ENCODE data around the gene MAPK8. TPM values are rescaled to one million over a fixed set of nuclear protein-coding genes. Genes with fewer than 3 reads are reported as not detected.
A peak's percentile ranks its signal among the peaks of the same experiment; 100 is the strongest.

The MAPK8 gene
- total and polyA plus RNA-seq, 9 of the 15 experiments (the other 6 are each of a cell fraction or from before 2014, with no cell fraction given): 6.4 to 159 (median 71.0) TPM

DNA sequence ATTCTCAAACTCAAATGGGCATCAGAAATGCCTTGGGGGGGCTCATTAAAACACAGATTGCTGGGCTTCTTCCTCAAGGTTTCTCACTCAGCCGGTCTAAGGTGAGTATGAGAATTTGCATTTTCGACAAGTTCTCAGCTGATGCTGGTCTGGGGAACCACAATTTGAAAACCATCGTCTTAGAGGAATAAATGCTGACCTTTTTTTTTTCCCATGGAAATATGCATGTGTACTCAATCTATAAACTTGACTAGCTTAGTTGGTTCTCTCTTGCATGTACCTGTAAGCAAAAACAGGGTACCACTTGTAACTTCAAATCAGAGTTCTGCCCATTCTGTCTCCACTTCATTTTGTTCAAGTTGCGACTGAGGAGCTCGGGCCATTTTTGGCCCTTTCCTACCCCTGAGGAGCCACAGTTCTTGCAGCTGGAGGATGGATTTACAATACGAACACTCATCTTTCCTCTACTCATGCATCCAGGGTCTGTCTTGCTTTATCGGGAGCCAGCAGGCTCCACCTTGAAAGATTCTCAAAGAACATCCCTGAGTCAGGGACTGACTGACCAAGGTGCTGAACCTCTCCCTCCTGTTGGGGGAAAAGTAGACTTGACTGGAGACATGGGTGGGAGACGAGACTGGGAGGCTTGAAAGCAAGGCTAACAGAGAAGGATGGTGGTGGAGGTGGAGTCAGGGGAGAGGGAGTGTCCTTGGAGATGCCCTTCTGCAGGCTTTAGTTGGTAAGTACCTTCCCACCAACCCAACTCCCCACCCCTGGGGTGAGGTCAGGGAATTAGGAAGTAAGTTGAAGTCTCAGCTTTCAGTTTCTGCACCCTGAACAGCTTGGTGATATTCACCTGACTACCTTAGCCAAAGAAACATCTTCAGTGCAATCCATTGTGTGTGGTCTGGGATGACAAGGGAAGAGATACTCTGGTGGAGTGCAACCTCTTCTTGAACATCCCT, 3.7 kb upstream of the MAPK8 start:
- Histone ChIP-seq H4K20me1 (replicated peaks; ENCODE audit: control insufficient read depth, insufficient read depth, low read length) (peaks cover 7% of the 10 kb centered on the region; the same call in 1 of the 2 replicates), H3K27ac (ENCODE audit: extremely low read depth, low read depth, low read length) (no peak overlapping the region), H2AFZ (ENCODE audit: low read depth, low read length) (no peak overlapping the region), H3K36me3 (ENCODE audit: control insufficient read depth, insufficient read depth, low read length) (no peaks in the 10 kb centered on the region), H3K9ac (ENCODE audit: insufficient read depth in 1 of 2, low read depth in 2 of 2, low read length in 2 of 2) (no peak overlapping the region), H3K9me1 (ENCODE audit: control insufficient read depth, insufficient read depth, low read length) (no peaks in the 10 kb centered on the region), H3K27me3 (ENCODE audit: control insufficient read depth in 2 of 2, insufficient read depth in 2 of 2, low read length in 2 of 2) (no peaks in the 10 kb centered on the region; a peak in 1 of 5 replicates), H3K4me3 (no peak overlapping the region), H3K4me1 (replicated peaks in 1 of 2; ENCODE audit: control insufficient read depth in 2 of 2, insufficient read depth in 2 of 2, low read length in 2 of 2) (peaks cover 9 to 10% of the 10 kb centered on the region in 2 experiments), H3K4me2 (ENCODE audit: insufficient read depth, low read length) (no peak overlapping the region), H3K9me3 (replicated peaks; ENCODE audit: control insufficient read depth, insufficient read depth, low read depth, low read length) (peaks cover 4% of the 10 kb centered on the region; the same call in 1 of the 2 replicates), H3K79me2 (ENCODE audit: control insufficient read depth, insufficient read depth, low read length) (peaks cover 10% of the 10 kb centered on the region)
- in situ Hi-C loops (cut with MboI) (no loop called here), intact Hi-C loops (cut with micrococcal nuclease) (no loop called here)
- no peak for FAIRE-seq
- BruUV-seq (replicated peaks): no TSS peak
- ChIA-PET CTCF (ENCODE audit: low intra/inter-chr PET ratio) (no interaction called here), POLR2A (interaction anchor here (1.2 kb wide), 1 partner anchor 220 kb away, joined by 3 read pairs; no protein-coding TSS in a partner anchor)
- DNase-seq (ENCODE audit: extremely low read depth in 1 of 4, low spot score in 3 of 4): no peak
- no peak for ATAC-seq
- WGBS (ENCODE audit: insufficient coverage, low coverage, missing lambda C conversion rate): 37% methylated on average over 8 of the region's 8 CpGs
- TF ChIP-seq MAFG (tag; conservative IDR thresholded peaks at IDR 0.05): peak; percentile 56
- TF ChIP-seq, protein P1, sequence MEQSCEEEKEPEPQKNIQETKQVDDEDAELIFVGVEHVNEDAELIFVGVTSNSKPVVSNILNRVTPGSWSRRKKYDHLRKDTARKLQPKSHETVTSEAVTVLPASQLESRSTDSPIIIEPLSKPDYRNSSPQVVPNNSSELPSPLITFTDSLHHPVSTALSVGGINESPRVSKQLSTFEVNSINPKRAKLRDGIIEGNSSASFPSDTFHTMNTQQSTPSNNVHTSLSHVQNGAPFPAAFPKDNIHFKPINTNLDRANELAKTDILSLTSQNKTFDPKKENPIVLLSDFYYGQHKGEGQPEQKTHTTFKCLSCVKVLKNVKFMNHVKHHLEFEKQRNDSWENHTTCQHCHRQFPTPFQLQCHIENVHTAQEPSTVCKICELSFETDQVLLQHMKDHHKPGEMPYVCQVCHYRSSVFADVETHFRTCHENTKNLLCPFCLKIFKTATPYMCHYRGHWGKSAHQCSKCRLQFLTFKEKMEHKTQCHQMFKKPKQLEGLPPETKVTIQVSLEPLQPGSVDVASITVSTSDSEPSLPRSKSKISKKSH (CRISPR knock-in tag; IDR thresholded peaks at IDR 0.05): no peak
- TF ChIP-seq STAG1 (CRISPR knock-in tag; IDR thresholded peaks at IDR 0.05; ENCODE audit: borderline replicate concordance): no peak
- TF ChIP-seq NR2C1 (IDR thresholded peaks at IDR 0.05): no peak
- no peak for TF ChIP-seq NR2C1 (tag; IDR thresholded peaks at IDR 0.05)
- peak; percentile 43; the same call in 1 of the 2 replicates for TF ChIP-seq MAFK (IDR thresholded peaks at IDR 0.05; ENCODE audit: low read length)
- TF ChIP-seq PYGO2 (tag; IDR thresholded peaks at IDR 0.05): no peak
- no peak for TF ChIP-seq RBM17 (IDR thresholded peaks at IDR 0.05; ENCODE audit: borderline replicate concordance, low read depth, low read length)
- peak; percentile 53; the same call in 1 of the 2 replicates for TF ChIP-seq C11orf30 (IDR thresholded peaks at IDR 0.05; ENCODE audit: low read depth)
- 0 out of 2 replicates have a peak, but pooled peaks have one; percentile 18 for TF ChIP-seq CBFA2T3 (IDR thresholded peaks at IDR 0.05)
- TF ChIP-seq, protein P2, sequence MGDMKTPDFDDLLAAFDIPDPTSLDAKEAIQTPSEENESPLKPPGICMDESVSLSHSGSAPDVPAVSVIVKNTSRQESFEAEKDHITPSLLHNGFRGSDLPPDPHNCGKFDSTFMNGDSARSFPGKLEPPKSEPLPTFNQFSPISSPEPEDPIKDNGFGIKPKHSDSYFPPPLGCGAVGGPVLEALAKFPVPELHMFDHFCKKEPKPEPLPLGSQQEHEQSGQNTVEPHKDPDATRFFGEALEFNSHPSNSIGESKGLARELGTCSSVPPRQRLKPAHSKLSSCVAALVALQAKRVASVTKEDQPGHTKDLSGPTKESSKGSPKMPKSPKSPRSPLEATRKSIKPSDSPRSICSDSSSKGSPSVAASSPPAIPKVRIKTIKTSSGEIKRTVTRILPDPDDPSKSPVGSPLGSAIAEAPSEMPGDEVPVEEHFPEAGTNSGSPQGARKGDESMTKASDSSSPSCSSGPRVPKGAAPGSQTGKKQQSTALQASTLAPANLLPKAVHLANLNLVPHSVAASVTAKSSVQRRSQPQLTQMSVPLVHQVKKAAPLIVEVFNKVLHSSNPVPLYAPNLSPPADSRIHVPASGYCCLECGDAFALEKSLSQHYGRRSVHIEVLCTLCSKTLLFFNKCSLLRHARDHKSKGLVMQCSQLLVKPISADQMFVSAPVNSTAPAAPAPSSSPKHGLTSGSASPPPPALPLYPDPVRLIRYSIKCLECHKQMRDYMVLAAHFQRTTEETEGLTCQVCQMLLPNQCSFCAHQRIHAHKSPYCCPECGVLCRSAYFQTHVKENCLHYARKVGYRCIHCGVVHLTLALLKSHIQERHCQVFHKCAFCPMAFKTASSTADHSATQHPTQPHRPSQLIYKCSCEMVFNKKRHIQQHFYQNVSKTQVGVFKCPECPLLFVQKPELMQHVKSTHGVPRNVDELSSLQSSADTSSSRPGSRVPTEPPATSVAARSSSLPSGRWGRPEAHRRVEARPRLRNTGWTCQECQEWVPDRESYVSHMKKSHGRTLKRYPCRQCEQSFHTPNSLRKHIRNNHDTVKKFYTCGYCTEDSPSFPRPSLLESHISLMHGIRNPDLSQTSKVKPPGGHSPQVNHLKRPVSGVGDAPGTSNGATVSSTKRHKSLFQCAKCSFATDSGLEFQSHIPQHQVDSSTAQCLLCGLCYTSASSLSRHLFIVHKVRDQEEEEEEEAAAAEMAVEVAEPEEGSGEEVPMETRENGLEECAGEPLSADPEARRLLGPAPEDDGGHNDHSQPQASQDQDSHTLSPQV (IDR thresholded peaks at IDR 0.05): no peak
- TF ChIP-seq, protein P3, sequence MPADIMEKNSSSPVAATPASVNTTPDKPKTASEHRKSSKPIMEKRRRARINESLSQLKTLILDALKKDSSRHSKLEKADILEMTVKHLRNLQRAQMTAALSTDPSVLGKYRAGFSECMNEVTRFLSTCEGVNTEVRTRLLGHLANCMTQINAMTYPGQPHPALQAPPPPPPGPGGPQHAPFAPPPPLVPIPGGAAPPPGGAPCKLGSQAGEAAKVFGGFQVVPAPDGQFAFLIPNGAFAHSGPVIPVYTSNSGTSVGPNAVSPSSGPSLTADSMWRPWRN (IDR thresholded peaks at IDR 0.05; ENCODE audit: low read depth): no peak
- TF ChIP-seq EHMT2 (IDR thresholded peaks at IDR 0.05): peak; percentile 83; the same call in 1 of the 2 replicates
- TF ChIP-seq ZNF274 (IDR thresholded peaks at IDR 0.05; ENCODE audit: borderline replicate concordance, low read depth, low read length): no peak

Data from K562 (cell line).